Activated CD4-positive, alpha-beta T cell treated with anti-CD3 and anti-CD28 coated beads for 24 hours (primary cell): Measurements from ENCODE around the gene CYP4X1.
"Not testable (repeated sequence)": the region's sequence is repeated elsewhere in the genome, so short reads cannot be mapped to it uniquely, and the experiment has no call there.

ENCODE experiments used
- DNase-seq, 2 donors: peaks; one replicate each; pipeline ENCODE4 v3.0.0-alpha.2; 2020; ENCODE audit warnings: low read depth in 2 of 2

The CYP4X1 gene, protein sequence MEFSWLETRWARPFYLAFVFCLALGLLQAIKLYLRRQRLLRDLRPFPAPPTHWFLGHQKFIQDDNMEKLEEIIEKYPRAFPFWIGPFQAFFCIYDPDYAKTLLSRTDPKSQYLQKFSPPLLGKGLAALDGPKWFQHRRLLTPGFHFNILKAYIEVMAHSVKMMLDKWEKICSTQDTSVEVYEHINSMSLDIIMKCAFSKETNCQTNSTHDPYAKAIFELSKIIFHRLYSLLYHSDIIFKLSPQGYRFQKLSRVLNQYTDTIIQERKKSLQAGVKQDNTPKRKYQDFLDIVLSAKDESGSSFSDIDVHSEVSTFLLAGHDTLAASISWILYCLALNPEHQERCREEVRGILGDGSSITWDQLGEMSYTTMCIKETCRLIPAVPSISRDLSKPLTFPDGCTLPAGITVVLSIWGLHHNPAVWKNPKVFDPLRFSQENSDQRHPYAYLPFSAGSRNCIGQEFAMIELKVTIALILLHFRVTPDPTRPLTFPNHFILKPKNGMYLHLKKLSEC

GRCh38 chr1:47023268-47024140, at the start of gene CYP4X1:
CYP4X1 (plus strand) TSS chr1:47023669; CDS start chr1:47023818, 149 bp downstream.
- DNase-seq: no peak

GRCh38 chr1:46983166-46983829, 40.2 kb upstream of the CYP4X1 start:
- no peak for DNase-seq

GRCh38 chr1:46983830-46984586, 39.5 kb upstream of the CYP4X1 start:
- no peak for DNase-seq

- not testable (repeated sequence) for DNase-seq
These were observed 32.9 kb upstream of the CYP4X1 start for GRCh38 chr1:46990541-46990940.

DNA sequence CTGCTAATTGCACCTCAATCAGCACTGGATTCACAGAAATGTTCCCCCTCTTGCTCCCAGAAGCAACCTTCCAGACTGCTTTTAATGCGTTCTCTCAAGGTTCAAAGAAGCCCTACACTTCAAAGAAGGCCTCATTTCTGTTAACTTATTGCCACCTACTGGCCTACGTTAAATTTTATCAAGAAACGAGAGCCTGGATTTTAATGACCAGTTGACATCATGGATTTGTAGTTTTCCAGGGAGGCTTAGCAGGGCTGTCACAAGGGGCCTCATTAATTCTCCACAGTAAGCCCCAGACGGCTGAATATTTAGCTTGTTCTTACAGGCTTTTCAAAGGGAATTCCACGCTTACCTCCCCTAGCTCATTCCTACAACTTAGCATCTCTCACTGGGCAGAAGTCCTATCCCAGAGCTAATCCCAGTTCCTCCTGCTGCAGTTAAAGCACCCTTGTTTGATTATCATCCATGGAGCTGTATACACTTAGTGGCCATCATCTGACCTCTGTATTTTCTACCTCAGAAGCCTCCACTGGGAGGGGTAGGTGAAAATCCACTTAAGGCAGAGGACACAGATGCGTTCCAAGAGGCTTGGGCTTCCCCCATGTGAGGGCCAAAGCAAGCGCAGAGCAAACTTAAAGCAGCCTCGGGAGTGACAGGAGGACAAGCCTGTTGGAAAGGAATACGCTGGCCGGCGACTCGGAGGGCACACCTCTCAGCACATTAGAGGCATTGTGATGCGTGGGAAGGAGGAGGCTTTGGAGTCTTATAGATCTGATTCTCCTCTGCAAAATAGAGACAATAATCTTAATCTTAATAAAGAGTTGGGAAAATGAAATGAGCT, 32.2 kb upstream of the CYP4X1 start:
- DNase-seq: no peak

- DNase-seq: no peak
These were observed 26.7 kb upstream of the CYP4X1 start for GRCh38 chr1:46996659-46997281.

GRCh38 chr1:47002211-47002610, 21.3 kb upstream of the CYP4X1 start:
- no peak for DNase-seq

DNA sequence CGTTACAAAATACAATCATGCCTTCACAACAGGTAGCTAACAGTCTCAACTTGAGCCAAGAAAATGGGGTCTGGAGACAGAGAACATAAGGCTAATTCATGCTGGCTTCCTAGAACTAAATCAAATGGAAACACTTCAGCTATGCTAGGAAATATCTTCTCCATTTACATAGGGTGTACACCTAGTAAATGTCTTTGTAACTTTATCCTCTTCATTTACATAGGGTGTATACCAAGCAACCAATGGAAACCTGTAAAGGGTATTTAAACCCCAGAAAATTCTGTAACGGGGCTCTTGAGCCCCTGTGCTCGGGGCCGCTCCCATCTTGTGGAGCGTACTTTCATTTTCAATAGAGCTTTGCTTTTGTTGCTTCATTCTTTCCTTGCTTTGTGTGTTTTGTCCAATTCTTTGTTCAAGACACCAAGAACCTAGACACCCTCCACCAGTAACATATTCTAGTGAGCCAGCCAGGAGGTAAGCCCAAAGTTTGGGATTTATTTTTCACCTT, 19.5 kb upstream of the CYP4X1 start:
- no peak for DNase-seq

GRCh38 chr1:47006437-47006836, 17.0 kb upstream of the CYP4X1 start:
- DNase-seq: not testable (repeated sequence)

GRCh38 chr1:47013293-47013692, 10.2 kb upstream of the CYP4X1 start:
- DNase-seq: no peak

- DNase-seq: no peak
These were observed 2.4 kb upstream of the CYP4X1 start for GRCh38 chr1:47021070-47021469.

GRCh38 chr1:47024141-47024801, 802 bp downstream of the CYP4X1 start:
- DNase-seq: no peak

DNA sequence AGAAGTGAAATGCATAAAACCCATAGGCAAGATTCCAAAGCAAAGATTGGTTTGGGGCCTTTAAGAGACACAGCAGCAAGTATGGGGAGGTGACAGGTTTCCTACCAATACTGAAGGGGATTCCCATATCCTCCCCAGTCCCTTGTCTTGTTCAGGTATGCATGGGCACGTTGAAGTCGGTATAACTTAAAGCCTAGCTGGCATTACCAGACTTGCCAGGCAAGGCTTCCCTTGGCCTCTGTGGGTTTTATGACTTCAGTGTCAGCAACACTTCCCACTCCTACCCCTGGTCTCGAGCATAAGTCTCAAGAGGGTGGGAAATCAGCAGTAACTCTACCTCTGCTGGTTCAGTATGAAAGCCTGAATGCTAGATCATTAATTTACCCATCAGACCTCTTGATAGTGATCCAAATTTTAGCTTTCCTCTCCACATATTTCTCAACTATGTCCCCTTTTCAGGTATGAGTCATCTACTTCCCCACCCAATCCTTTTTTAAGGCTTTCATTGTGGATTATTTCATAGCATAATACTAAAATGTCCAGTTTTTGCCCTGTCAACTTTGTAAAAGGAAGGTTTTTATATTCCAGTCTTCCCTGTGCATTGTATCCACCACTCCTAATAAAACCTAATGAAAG, 6.8 kb downstream of the CYP4X1 start:
- DNase-seq: no peak

GRCh38 chr1:47031059-47031458, 7.6 kb downstream of the CYP4X1 start:
- no peak for DNase-seq

- no peak for DNase-seq
These were observed 8.1 kb downstream of the CYP4X1 start for GRCh38 chr1:47031585-47031984.

DNA sequence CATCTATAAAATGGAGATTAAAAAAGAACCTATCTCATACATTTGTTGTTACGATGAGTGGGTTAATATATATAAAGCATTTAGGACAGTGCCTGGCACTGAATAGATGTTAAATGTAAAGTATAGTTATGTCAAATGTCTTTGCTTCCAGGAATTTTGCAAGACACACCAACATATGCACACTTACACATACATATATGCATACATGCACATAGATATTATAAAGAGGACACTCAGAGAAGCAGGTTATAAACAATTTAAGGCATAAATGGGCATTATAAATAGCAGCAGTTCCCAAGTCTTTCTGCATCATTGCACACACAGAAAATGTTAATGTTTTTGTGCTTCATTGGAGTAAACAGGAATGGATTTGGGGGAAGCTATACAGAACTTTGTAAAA, 13.3 kb downstream of the CYP4X1 start:
- DNase-seq: no peak

DNA sequence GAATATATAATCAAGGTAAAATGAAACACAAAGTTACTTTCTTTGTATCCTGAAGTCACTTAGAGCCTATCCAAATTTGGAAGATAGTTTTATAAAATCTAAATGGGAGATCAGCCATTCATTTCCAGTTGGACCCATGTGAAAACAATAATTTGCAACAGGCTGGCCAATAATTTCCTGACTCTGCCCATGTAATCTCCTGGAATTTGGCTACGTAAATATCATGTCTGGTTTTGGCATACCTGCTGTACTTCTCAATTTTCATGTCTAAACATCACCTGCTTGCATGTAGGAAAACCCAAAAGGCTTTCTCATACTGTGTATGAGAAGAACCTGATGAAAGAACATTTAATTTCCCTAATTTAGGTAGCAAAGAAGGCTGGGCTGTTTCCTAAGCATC, 35.9 kb downstream of the CYP4X1 start:
- DNase-seq: no peak

DNA sequence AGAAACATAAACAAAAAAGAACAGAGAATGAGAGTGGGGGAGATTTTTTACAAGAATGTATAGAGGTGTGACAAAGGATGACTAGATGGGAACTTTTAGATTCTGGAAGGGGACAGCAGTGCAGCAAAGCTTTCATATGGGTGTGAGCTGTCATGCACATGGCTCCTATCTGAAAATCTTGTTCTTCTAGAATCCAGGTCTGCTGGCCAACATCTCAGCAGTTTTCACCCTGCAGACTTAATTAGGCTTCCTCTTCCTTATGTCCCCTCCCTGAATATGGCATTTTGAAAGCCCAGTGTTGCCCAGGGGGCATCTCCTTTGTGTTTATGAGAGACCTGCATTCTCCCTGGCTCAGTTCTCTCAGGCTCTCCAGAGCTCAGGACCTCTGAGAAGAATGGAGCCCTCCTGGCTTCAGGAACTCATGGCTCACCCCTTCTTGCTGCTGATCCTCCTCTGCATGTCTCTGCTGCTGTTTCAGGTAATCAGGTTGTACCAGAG, 43.7 kb downstream of the CYP4X1 start, which contains the start of gene CYP4Z1:
TSS of gene CYP4Z1 (plus strand) at position 135 of the 498 bp plus-strand sequence. CDS start at position 395, 260 bp downstream.
- DNase-seq: no peak
